PFSK-1 (cell line): ENCODE data around the gene MTX2.

ENCODE experiments used
- POLR2AphosphoS5 ChIP-seq: IDR thresholded peaks from 2 replicates; pipeline ENCODE4 v1.6.1; 2012; ENCODE audit warnings: low read depth, mild to moderate bottlenecking, control low read depth, low read length, moderate library complexity
- SIN3A ChIP-seq: IDR thresholded peaks from 2 replicates; pipeline ENCODE4 v1.6.1; 2012; ENCODE audit warnings: mild to moderate bottlenecking, low read length, moderate library complexity, borderline replicate concordance; ENCODE audit not compliant: insufficient read depth
- TF ChIP-seq, protein P1 (sequence below), 2 experiments: IDR thresholded peaks; 2 replicates each; pipeline versions ENCODE4 v1.6.1 to v1.8.0; 2011 to 2012; ENCODE audit warnings: low read depth in 2 of 2, low read length in 2 of 2, control low read depth in 1 of 2, inconsistent platforms in 1 of 2, mild to moderate bottlenecking in 1 of 2, moderate library complexity in 1 of 2; ENCODE audit not compliant: insufficient read depth in 1 of 2

DNA sequence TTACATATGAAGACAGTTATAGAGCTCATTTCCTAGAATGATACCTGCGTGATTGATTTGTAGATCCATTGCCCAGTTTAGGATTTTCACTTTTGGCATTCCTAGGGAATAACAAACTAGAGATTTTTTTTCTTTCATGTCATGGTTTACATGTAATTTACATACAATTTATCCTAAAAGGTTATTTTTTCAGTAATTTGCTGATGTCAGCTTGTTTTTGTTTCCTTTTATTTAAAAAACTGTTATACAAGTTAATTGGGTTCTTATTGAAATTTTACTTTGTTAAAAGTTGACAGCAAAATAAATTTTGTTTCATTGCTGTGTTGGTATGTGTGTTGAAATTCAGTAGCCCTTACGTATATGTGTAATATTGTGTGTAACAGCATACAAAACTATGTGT is 23.4 kb downstream of the MTX2 start:
- no peak for TF ChIP-seq SIN3A
- TF ChIP-seq, protein P1, sequence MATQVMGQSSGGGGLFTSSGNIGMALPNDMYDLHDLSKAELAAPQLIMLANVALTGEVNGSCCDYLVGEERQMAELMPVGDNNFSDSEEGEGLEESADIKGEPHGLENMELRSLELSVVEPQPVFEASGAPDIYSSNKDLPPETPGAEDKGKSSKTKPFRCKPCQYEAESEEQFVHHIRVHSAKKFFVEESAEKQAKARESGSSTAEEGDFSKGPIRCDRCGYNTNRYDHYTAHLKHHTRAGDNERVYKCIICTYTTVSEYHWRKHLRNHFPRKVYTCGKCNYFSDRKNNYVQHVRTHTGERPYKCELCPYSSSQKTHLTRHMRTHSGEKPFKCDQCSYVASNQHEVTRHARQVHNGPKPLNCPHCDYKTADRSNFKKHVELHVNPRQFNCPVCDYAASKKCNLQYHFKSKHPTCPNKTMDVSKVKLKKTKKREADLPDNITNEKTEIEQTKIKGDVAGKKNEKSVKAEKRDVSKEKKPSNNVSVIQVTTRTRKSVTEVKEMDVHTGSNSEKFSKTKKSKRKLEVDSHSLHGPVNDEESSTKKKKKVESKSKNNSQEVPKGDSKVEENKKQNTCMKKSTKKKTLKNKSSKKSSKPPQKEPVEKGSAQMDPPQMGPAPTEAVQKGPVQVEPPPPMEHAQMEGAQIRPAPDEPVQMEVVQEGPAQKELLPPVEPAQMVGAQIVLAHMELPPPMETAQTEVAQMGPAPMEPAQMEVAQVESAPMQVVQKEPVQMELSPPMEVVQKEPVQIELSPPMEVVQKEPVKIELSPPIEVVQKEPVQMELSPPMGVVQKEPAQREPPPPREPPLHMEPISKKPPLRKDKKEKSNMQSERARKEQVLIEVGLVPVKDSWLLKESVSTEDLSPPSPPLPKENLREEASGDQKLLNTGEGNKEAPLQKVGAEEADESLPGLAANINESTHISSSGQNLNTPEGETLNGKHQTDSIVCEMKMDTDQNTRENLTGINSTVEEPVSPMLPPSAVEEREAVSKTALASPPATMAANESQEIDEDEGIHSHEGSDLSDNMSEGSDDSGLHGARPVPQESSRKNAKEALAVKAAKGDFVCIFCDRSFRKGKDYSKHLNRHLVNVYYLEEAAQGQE (IDR thresholded peaks at IDR 0.05; ENCODE audit: insufficient read depth in 1 of 2, low read depth in 2 of 2, low read length in 2 of 2) = no peak
- TF ChIP-seq POLR2AphosphoS5 = no peak
